ENCODE results near the gene CGB1. TPM values are rescaled to one million over a fixed set of nuclear protein-coding genes. Genes with fewer than 3 reads are reported as not detected.

Gene CGB1
- total and polyA plus RNA-seq, 9 of the 15 experiments (the other 6 are each of a cell fraction or from before 2014, with no cell fraction given), result not detected

DNA sequence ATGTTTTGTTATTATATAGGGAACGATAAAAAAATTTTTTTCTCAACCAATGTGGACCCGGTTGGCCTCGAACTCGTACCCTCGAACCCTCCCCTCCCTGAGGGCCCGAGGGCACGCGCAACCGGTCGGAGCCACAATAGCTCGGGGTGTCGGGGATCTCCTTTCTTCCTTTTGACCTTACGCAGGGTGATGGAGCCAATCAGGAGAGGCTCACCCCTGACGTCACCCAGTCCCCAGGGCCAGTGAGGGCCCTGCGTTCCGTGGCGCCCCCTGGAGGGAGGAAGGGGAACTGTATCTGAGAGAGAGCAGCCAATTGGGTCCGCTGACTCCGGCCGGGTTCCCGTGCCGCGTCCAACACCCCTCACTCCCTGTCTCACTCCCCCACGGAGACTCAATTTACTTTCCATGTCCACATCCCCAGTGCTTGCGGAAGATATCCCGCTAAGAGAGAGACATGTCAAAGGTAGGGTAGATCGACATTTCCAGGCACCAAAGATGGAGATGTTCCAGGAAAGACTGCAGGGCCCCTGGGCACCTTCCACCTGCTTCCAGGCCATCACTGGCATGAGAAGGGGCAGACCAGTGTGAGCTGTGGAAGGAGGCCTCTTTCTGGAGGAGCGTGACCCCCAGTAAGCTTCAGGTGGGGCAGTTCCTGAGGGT, 4.9 kb downstream of the CGB1 start, which contains the start of gene CGB2 (continued):
- TF ChIP-seq JUN (IDR thresholded peaks at IDR 0.05; ENCODE audit: borderline replicate concordance, low read depth, low read length) (0 out of 2 replicates have a peak, but pooled peaks have one; percentile 19), JUN (CRISPR knock-in tag; IDR thresholded peaks at IDR 0.05; ENCODE audit: borderline replicate concordance) (0 out of 2 replicates have a peak, but pooled peaks have one; percentile 48), HCFC1 (IDR thresholded peaks at IDR 0.05; ENCODE audit: low read depth, low read length) (peak; percentile 16; the same call in 1 of the 2 replicates), ATF7 (IDR thresholded peaks at IDR 0.05) (peak; percentile 97), ESRRA (IDR thresholded peaks at IDR 0.05; ENCODE audit: borderline replicate concordance, low read depth) (peak; percentile 37; the same call in 1 of the 2 replicates)
- TF ChIP-seq, protein P1, sequence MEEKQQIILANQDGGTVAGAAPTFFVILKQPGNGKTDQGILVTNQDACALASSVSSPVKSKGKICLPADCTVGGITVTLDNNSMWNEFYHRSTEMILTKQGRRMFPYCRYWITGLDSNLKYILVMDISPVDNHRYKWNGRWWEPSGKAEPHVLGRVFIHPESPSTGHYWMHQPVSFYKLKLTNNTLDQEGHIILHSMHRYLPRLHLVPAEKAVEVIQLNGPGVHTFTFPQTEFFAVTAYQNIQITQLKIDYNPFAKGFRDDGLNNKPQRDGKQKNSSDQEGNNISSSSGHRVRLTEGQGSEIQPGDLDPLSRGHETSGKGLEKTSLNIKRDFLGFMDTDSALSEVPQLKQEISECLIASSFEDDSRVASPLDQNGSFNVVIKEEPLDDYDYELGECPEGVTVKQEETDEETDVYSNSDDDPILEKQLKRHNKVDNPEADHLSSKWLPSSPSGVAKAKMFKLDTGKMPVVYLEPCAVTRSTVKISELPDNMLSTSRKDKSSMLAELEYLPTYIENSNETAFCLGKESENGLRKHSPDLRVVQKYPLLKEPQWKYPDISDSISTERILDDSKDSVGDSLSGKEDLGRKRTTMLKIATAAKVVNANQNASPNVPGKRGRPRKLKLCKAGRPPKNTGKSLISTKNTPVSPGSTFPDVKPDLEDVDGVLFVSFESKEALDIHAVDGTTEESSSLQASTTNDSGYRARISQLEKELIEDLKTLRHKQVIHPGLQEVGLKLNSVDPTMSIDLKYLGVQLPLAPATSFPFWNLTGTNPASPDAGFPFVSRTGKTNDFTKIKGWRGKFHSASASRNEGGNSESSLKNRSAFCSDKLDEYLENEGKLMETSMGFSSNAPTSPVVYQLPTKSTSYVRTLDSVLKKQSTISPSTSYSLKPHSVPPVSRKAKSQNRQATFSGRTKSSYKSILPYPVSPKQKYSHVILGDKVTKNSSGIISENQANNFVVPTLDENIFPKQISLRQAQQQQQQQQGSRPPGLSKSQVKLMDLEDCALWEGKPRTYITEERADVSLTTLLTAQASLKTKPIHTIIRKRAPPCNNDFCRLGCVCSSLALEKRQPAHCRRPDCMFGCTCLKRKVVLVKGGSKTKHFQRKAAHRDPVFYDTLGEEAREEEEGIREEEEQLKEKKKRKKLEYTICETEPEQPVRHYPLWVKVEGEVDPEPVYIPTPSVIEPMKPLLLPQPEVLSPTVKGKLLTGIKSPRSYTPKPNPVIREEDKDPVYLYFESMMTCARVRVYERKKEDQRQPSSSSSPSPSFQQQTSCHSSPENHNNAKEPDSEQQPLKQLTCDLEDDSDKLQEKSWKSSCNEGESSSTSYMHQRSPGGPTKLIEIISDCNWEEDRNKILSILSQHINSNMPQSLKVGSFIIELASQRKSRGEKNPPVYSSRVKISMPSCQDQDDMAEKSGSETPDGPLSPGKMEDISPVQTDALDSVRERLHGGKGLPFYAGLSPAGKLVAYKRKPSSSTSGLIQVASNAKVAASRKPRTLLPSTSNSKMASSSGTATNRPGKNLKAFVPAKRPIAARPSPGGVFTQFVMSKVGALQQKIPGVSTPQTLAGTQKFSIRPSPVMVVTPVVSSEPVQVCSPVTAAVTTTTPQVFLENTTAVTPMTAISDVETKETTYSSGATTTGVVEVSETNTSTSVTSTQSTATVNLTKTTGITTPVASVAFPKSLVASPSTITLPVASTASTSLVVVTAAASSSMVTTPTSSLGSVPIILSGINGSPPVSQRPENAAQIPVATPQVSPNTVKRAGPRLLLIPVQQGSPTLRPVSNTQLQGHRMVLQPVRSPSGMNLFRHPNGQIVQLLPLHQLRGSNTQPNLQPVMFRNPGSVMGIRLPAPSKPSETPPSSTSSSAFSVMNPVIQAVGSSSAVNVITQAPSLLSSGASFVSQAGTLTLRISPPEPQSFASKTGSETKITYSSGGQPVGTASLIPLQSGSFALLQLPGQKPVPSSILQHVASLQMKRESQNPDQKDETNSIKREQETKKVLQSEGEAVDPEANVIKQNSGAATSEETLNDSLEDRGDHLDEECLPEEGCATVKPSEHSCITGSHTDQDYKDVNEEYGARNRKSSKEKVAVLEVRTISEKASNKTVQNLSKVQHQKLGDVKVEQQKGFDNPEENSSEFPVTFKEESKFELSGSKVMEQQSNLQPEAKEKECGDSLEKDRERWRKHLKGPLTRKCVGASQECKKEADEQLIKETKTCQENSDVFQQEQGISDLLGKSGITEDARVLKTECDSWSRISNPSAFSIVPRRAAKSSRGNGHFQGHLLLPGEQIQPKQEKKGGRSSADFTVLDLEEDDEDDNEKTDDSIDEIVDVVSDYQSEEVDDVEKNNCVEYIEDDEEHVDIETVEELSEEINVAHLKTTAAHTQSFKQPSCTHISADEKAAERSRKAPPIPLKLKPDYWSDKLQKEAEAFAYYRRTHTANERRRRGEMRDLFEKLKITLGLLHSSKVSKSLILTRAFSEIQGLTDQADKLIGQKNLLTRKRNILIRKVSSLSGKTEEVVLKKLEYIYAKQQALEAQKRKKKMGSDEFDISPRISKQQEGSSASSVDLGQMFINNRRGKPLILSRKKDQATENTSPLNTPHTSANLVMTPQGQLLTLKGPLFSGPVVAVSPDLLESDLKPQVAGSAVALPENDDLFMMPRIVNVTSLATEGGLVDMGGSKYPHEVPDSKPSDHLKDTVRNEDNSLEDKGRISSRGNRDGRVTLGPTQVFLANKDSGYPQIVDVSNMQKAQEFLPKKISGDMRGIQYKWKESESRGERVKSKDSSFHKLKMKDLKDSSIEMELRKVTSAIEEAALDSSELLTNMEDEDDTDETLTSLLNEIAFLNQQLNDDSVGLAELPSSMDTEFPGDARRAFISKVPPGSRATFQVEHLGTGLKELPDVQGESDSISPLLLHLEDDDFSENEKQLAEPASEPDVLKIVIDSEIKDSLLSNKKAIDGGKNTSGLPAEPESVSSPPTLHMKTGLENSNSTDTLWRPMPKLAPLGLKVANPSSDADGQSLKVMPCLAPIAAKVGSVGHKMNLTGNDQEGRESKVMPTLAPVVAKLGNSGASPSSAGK (IDR thresholded peaks at IDR 0.05), result peak; percentile 52
- TF ChIP-seq, protein P2, sequence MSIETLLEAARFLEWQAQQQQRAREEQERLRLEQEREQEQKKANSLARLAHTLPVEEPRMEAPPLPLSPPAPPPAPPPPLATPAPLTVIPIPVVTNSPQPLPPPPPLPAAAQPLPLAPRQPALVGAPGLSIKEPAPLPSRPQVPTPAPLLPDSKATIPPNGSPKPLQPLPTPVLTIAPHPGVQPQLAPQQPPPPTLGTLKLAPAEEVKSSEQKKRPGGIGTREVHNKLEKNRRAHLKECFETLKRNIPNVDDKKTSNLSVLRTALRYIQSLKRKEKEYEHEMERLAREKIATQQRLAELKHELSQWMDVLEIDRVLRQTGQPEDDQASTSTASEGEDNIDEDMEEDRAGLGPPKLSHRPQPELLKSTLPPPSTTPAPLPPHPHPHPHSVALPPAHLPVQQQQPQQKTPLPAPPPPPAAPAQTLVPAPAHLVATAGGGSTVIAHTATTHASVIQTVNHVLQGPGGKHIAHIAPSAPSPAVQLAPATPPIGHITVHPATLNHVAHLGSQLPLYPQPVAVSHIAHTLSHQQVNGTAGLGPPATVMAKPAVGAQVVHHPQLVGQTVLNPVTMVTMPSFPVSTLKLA (conservative IDR thresholded peaks at IDR 0.05), result peak in 1 of 2 experiments; percentile 38; a peak in 1 of 4 replicates
- TF ChIP-seq, protein P3, sequence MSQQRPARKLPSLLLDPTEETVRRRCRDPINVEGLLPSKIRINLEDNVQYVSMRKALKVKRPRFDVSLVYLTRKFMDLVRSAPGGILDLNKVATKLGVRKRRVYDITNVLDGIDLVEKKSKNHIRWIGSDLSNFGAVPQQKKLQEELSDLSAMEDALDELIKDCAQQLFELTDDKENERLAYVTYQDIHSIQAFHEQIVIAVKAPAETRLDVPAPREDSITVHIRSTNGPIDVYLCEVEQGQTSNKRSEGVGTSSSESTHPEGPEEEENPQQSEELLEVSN (IDR thresholded peaks at IDR 0.05; ENCODE audit: borderline replicate concordance in 1 of 2, extremely low read depth in 1 of 2, insufficient read depth in 1 of 2, insufficient read length in 1 of 2, low read depth in 1 of 2, low read length in 1 of 2, poor library complexity in 1 of 2, severe bottlenecking in 1 of 2), result peak in 1 of 2 experiments; percentile 44

Data from K562 (cell line).